Muscle of leg (tissue), 11 donors: ENCODE data around the gene GAD2. TPM values are rescaled to one million over a fixed set of nuclear protein-coding genes. Genes with fewer than 3 reads are reported as not detected.

Source experiments
- DNase-seq: peaks from one replicate; pipeline ENCODE4 v3.0.0; 2013
- H3K27ac ChIP-seq: one replicate; pipeline ENCODE4 v1.5.1; 2013; ENCODE audit warnings: mild to moderate bottlenecking, low read length, control low read depth
- H3K27me3 ChIP-seq: one replicate; pipeline ENCODE4 v1.6.1; 2013; ENCODE audit warnings: low read length; ENCODE audit not compliant: control insufficient read depth, insufficient read depth
- H3K36me3 ChIP-seq: one replicate; pipeline ENCODE4 v1.6.1; 2013; ENCODE audit warnings: low read length; ENCODE audit not compliant: control insufficient read depth, insufficient read depth
- H3K4me1 ChIP-seq: one replicate; pipeline ENCODE4 v1.6.1; 2013; ENCODE audit warnings: low read length; ENCODE audit not compliant: control insufficient read depth, insufficient read depth
- H3K4me3 ChIP-seq: one replicate; pipeline ENCODE4 v1.5.1; 2013; ENCODE audit warnings: low read length, control low read depth
- H3K9me3 ChIP-seq: replicated peaks from 2 replicates; pipeline ENCODE4 v1.6.1; 2013; ENCODE audit warnings: low read depth, low read length; ENCODE audit not compliant: control insufficient read depth
- WGBS: methylation state at CpG from one replicate; pipeline ENCODE4 v1.1.5; 2013; ENCODE audit warnings: missing lambda C conversion rate; ENCODE audit not compliant: insufficient coverage; 5-methylcytosine and 5-hydroxymethylcytosine counted together
- polyA plus RNA-seq, 8 donors: library from polyadenylated mRNA; unstranded; fragments of 120-200 nt; gene quantifications; one replicate each; pipeline versions ENCODE4 v1.2.1 to v1.2.3, GENCODE V29; 2013; ENCODE audit warnings: inconsistent platforms in 1 of 8, low replicate concordance in 1 of 8; ENCODE audit not compliant: insufficient read length in 8 of 8, insufficient read depth in 1 of 8
- total RNA-seq: library from RNA; stranded (reverse); fragments of 120-200 nt; gene quantifications from one replicate; pipeline ENCODE4 v1.2.4, GENCODE V29; 2013

The GAD2 gene
- total and polyA plus RNA-seq, 9 donors = 0.03 to 0.09 (median 0.07) TPM; not detected in 5

DNA sequence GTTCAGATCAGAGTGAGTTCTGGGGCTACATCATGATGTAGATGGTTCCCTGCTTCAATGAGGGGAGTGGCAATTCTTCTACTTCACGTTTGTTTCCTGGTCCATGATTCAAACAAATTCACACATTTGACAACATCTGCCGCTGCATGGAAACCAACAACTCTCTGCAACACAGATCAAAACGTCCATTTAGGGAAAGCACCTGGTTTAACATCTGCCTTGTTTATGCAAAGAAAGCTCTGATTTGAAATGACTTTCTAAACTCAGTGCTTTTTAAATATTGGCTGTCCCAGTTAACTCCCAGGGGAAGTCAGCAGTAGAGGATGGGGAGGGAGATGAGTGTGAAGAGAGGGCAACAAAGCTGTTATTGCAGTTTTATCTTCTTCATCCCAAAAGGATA lies 93.8 kb downstream of the GAD2 start:
- Histone ChIP-seq H3K9me3 (no peaks in the 10 kb centered on the region), H3K4me3 (no peak overlapping the region), H3K27ac (no peak overlapping the region), H3K27me3 (no peaks in the 10 kb centered on the region), H3K4me1 (no peaks in the 10 kb centered on the region), H3K36me3 (no peaks in the 10 kb centered on the region)
- no peak for DNase-seq
- WGBS = 7% methylated on average over 2 of the region's 3 CpGs

GRCh38 chr10:26311383-26311940 lies 94.9 kb downstream of the GAD2 start:
- DNase-seq = no peak
- H3K4me1 ChIP-seq = no peaks in the 10 kb centered on the region
- H3K36me3 ChIP-seq = no peaks in the 10 kb centered on the region
- no peak overlapping the region for H3K4me3 ChIP-seq
- no peaks in the 10 kb centered on the region for H3K27me3 ChIP-seq
- WGBS = 3% methylated on average over 5 of the region's 6 CpGs
- H3K27ac ChIP-seq = no peak overlapping the region
- no peaks in the 10 kb centered on the region for H3K9me3 ChIP-seq

GRCh38 chr10:26314265-26315013 lies 97.9 kb downstream of the GAD2 start:
- no peaks in the 10 kb centered on the region for H3K27me3 ChIP-seq
- no peak for DNase-seq
- no peak overlapping the region for H3K4me3 ChIP-seq
- H3K27ac ChIP-seq = no peak overlapping the region
- no peaks in the 10 kb centered on the region for H3K36me3 ChIP-seq
- WGBS = 83% methylated on average over 6 of the region's 10 CpGs
- no peaks in the 10 kb centered on the region for H3K4me1 ChIP-seq
- no peaks in the 10 kb centered on the region for H3K9me3 ChIP-seq

GRCh38 chr10:26318672-26319071 lies 102.1 kb downstream of the GAD2 start:
- Histone ChIP-seq H3K36me3 (no peaks in the 10 kb centered on the region), H3K9me3 (no peaks in the 10 kb centered on the region), H3K27ac (no peak overlapping the region), H3K4me3 (no peak overlapping the region), H3K27me3 (no peaks in the 10 kb centered on the region), H3K4me1 (no peaks in the 10 kb centered on the region)
- no peak for DNase-seq
- WGBS = 83% methylated on average over 4 of the region's 5 CpGs

DNA sequence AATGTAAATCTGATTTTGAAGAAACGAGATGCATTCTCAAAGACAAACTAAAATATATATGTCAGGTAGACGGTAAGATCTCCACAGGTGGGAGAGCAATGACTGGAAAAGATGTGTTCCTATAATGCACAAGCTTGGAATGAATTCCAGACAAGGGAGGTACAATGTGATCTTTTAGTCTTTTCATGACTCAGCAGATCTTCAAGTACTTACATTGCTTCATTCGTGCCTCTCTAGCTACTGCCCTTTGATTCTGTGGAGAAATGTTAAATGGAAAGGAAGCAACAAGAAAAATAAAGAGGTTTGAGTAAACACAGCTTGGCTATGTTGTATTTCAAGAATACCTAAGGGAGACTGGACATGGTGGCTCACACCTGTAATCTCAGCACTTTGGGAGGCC lies 106.6 kb downstream of the GAD2 start:
- Histone ChIP-seq H3K36me3 (no peaks in the 10 kb centered on the region), H3K27me3 (no peaks in the 10 kb centered on the region), H3K9me3 (no peaks in the 10 kb centered on the region), H3K4me3 (no peak overlapping the region), H3K4me1 (no peaks in the 10 kb centered on the region), H3K27ac (no peak overlapping the region)
- WGBS = 80% methylated on average over 1 of the region's 3 CpGs
- no peak for DNase-seq

DNA sequence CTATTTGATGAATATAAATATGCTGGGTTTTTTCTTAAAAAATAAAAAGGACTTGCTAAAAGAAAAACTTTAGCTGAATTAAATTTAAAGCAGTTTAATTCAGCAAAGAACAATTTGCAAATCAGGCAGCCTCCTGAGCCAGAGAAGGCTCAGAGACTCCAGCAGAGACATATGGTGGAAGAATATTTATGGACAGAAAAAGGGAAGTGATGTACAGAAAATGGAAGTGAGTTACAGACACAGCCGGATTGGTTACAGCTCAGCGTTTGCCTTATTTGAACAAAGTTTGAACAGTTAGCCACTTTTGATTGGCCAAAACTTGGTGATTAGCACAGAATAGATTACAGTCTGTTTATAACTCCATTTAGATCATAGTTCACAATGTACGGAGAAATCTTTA lies 110.3 kb downstream of the GAD2 start:
- Histone ChIP-seq H3K9me3 (no peaks in the 10 kb centered on the region), H3K4me1 (no peaks in the 10 kb centered on the region), H3K4me3 (no peak overlapping the region), H3K27me3 (no peaks in the 10 kb centered on the region), H3K36me3 (no peaks in the 10 kb centered on the region), H3K27ac (no peak overlapping the region)
- 93% methylated on average over 2 of the region's 3 CpGs for WGBS
- DNase-seq = no peak

- no peak for DNase-seq
- H3K9me3 ChIP-seq = no peaks in the 10 kb centered on the region
- H3K27ac ChIP-seq = no peak overlapping the region
- H3K36me3 ChIP-seq = no peaks in the 10 kb centered on the region
- 80% methylated on average over 1 of the region's 4 CpGs for WGBS
- H3K27me3 ChIP-seq = no peaks in the 10 kb centered on the region
- H3K4me1 ChIP-seq = no peaks in the 10 kb centered on the region
- H3K4me3 ChIP-seq = no peak overlapping the region
Measured at GRCh38 chr10:26327811-26328210, 111.2 kb downstream of the GAD2 start.

GRCh38 chr10:26331371-26331770 lies 114.8 kb downstream of the GAD2 start:
- no peak overlapping the region for H3K27ac ChIP-seq
- DNase-seq = peak; percentile 8
- 40% methylated on average over 1 of the region's 3 CpGs for WGBS
- H3K9me3 ChIP-seq = peaks cover 6% of the 10 kb centered on the region
- H3K4me3 ChIP-seq = no peak overlapping the region
- no peaks in the 10 kb centered on the region for H3K27me3 ChIP-seq
- no peaks in the 10 kb centered on the region for H3K36me3 ChIP-seq
- H3K4me1 ChIP-seq = no peaks in the 10 kb centered on the region

GRCh38 chr10:26334232-26334931 lies 117.8 kb downstream of the GAD2 start:
- Histone ChIP-seq H3K27ac (no peak overlapping the region), H3K9me3 (peaks cover 6% of the 10 kb centered on the region), H3K27me3 (no peaks in the 10 kb centered on the region), H3K4me1 (no peaks in the 10 kb centered on the region), H3K36me3 (no peaks in the 10 kb centered on the region), H3K4me3 (no peak overlapping the region)
- no CpG with 5 or more reads among the region's 4 CpGs for WGBS
- DNase-seq = no peak

DNA sequence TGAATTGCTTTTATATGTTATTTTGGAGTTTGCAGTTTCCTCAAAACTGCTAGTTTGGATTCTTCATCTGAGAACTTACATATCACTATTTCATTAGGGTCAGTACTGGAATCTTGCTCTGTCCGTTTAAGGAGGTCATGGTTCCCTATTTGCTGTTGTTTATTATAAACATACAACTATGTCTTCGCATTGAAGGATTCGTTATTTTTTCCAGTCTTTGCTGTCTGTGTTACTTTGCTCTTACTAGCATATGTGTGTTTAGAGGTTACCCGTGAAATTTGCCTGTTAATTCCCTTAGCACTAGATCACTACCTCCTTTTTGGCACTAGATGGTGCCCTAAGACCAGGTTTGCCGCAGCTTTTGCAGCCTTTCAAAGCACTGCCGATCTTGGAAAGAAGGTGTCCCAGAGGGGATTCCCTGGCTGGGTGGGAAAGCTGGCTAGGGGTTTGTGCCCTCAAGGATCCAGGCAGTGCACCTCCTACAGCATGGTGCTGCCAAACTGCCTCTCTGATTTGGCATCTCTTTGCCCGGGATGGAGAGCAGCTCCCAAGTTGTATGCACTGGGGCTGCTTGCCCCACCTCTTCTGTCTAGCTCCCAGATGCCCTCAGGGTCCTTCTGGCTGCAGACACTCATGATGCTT lies 118.5 kb downstream of the GAD2 start:
- H3K4me3 ChIP-seq = no peak overlapping the region
- no peak overlapping the region for H3K27ac ChIP-seq
- 43% methylated on average over 1 of the region's 7 CpGs for WGBS
- no peaks in the 10 kb centered on the region for H3K4me1 ChIP-seq
- no peaks in the 10 kb centered on the region for H3K27me3 ChIP-seq
- peak; percentile 49 for DNase-seq
- H3K9me3 ChIP-seq = peaks cover 6% of the 10 kb centered on the region
- no peaks in the 10 kb centered on the region for H3K36me3 ChIP-seq
